ENCODE measurements around the gene DENND1A.
"Not testable (repeated sequence)": the region's sequence is repeated elsewhere in the genome, so short reads cannot be mapped to it uniquely, and the experiment has no call there.

Gene DENND1A

GRCh38 chr9:123815856-123816255, 114.1 kb downstream of the DENND1A start:
- DNase-seq: not testable (repeated sequence)

GRCh38 chr9:123814496-123814895, 115.4 kb downstream of the DENND1A start:
- DNase-seq: no peak

GRCh38 chr9:123812984-123813383, 116.9 kb downstream of the DENND1A start:
- peak in 1 of 2 donors; percentile 17 for DNase-seq

- no peak for DNase-seq
Observed at GRCh38 chr9:123807251-123807650, 122.7 kb downstream of the DENND1A start.

- peak in 1 of 2 donors; percentile 42 for DNase-seq
Observed at GRCh38 chr9:123806829-123807228, 123.1 kb downstream of the DENND1A start.

GRCh38 chr9:123798195-123798594, 131.7 kb downstream of the DENND1A start:
- no peak for DNase-seq

- DNase-seq: peak; percentile 21 to 61
Observed at GRCh38 chr9:123796618-123797484, 133.1 kb downstream of the DENND1A start.

GRCh38 chr9:123796094-123796493, 133.8 kb downstream of the DENND1A start:
- DNase-seq: no peak

- no peak for DNase-seq
Observed at GRCh38 chr9:123795336-123795735, 134.6 kb downstream of the DENND1A start.

- DNase-seq: no peak
Observed at GRCh38 chr9:123792501-123792900, 137.4 kb downstream of the DENND1A start.

GRCh38 chr9:123789554-123790292, 140.2 kb downstream of the DENND1A start:
- no peak for DNase-seq

- DNase-seq: no peak
Observed at GRCh38 chr9:123787416-123787815, 142.5 kb downstream of the DENND1A start.

GRCh38 chr9:123784518-123784917, 145.4 kb downstream of the DENND1A start:
- no peak for DNase-seq

GRCh38 chr9:123778232-123778902, 151.6 kb downstream of the DENND1A start:
- no peak for DNase-seq

- DNase-seq: no peak
Observed at GRCh38 chr9:123776708-123777537, 153.0 kb downstream of the DENND1A start.

- no peak for DNase-seq
Observed at GRCh38 chr9:123775289-123776284, 154.3 kb downstream of the DENND1A start.

GRCh38 chr9:123773783-123774182, 156.1 kb downstream of the DENND1A start:
- DNase-seq: no peak

- peak; percentile 23 to 31 for DNase-seq
Observed at GRCh38 chr9:123772967-123773366, 157.0 kb downstream of the DENND1A start.

GRCh38 chr9:123772374-123772773, 157.6 kb downstream of the DENND1A start:
- no peak for DNase-seq

- no peak for DNase-seq
Observed at GRCh38 chr9:123771690-123772089, 158.2 kb downstream of the DENND1A start.

- DNase-seq: no peak
Observed at GRCh38 chr9:123769719-123770118, 160.2 kb downstream of the DENND1A start.

Data from inflammatory macrophage (primary cell).